Measurements from ENCODE around the gene KDM3B. TPM values are rescaled to one million over a fixed set of nuclear protein-coding genes. Genes with fewer than 3 reads are reported as not detected.
"Not testable (repeated sequence)": the region's sequence is repeated elsewhere in the genome, so short reads cannot be mapped to it uniquely, and the experiment has no call there.

KDM3B gene
- total RNA-seq, 6 experiments from 2014 or later = 13.7 to 19.7 (median 18.3) TPM

- Histone ChIP-seq H3K4me1 (no peaks in the 10 kb centered on the region), H3K4me3 (no peak overlapping the region), H3K9me3 (no peaks in the 10 kb centered on the region), H3K36me3 (no peaks in the 10 kb centered on the region), H3K27ac (no peak overlapping the region), H3K27me3 (no peaks in the 10 kb centered on the region)
- intact Hi-C loops (cut with DNase I) = no loop called here
- ATAC-seq (no peak), DNase-seq (no peak)
- WGBS (ENCODE audit: insufficient coverage, low coverage, low lambda C conversion rate, missing lambda C conversion rate) = 88% methylated on average over 1 of the region's 7 CpGs
- TF ChIP-seq POLR2A (IDR thresholded peaks at IDR 0.05) = no peak
- TF ChIP-seq, protein P1, sequence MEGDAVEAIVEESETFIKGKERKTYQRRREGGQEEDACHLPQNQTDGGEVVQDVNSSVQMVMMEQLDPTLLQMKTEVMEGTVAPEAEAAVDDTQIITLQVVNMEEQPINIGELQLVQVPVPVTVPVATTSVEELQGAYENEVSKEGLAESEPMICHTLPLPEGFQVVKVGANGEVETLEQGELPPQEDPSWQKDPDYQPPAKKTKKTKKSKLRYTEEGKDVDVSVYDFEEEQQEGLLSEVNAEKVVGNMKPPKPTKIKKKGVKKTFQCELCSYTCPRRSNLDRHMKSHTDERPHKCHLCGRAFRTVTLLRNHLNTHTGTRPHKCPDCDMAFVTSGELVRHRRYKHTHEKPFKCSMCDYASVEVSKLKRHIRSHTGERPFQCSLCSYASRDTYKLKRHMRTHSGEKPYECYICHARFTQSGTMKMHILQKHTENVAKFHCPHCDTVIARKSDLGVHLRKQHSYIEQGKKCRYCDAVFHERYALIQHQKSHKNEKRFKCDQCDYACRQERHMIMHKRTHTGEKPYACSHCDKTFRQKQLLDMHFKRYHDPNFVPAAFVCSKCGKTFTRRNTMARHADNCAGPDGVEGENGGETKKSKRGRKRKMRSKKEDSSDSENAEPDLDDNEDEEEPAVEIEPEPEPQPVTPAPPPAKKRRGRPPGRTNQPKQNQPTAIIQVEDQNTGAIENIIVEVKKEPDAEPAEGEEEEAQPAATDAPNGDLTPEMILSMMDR (IDR thresholded peaks at IDR 0.05) = no peak
Measured at GRCh38 chr5:138315751-138316278, 36.7 kb upstream of the KDM3B start.

GRCh38 chr5:138316355-138316754 lies 36.1 kb upstream of the KDM3B start:
- TF ChIP-seq POLR2A (IDR thresholded peaks at IDR 0.05) = no peak
- TF ChIP-seq, protein P1 (IDR thresholded peaks at IDR 0.05) = no peak
- no peak for ATAC-seq
- intact Hi-C loops (cut with DNase I) = no loop called here

DNA sequence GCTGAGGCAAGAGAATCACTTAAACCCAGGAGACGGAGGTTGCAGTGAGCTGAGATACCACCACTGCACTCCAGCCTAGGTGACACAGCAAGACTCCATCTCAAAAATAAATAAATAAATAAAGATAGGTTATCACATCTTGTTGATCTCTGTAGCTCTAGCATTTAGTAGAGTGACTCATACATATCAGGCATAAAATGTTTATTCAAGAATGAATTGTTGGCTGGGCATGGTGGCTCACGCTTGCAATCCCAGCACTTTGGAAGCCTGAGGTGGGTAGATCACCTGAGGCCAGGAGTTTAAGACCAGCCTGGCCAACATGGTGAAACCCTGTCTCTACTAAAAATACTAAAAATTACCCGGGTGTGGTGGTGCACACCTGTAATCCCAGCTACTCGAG lies 34.3 kb upstream of the KDM3B start:
- H3K27me3 ChIP-seq; H3K36me3 ChIP-seq; H3K27ac ChIP-seq; DNase-seq; H3K4me1 ChIP-seq; ATAC-seq; intact Hi-C loops (cut with DNase I); H3K4me3 ChIP-seq; H3K9me3 ChIP-seq: not testable (repeated sequence)
- 100% methylated on average over 4 of the region's 4 CpGs for WGBS (ENCODE audit: insufficient coverage, low coverage, low lambda C conversion rate, missing lambda C conversion rate)

More at GRCh38 chr5:138316355-138316754, 36.1 kb upstream of the KDM3B start:
- WGBS (ENCODE audit: insufficient coverage, low coverage, low lambda C conversion rate, missing lambda C conversion rate) = 100% methylated on average over 2 of the region's 3 CpGs
- Histone ChIP-seq H3K27ac (no peak overlapping the region), H3K4me1 (no peaks in the 10 kb centered on the region), H3K36me3 (no peaks in the 10 kb centered on the region), H3K4me3 (no peak overlapping the region), H3K9me3 (no peaks in the 10 kb centered on the region), H3K27me3 (no peaks in the 10 kb centered on the region)
- DNase-seq = no peak

GRCh38 chr5:138330813-138331448 lies 21.6 kb upstream of the KDM3B start:
- TF ChIP-seq, protein P1 (IDR thresholded peaks at IDR 0.05) = no peak
- TF ChIP-seq POLR2A (IDR thresholded peaks at IDR 0.05) = no peak
- 3% methylated on average over 10 of the region's 12 CpGs for WGBS (ENCODE audit: insufficient coverage, low coverage, low lambda C conversion rate, missing lambda C conversion rate)
- peak overlapping the region; percentile 36 to 55 (median 41) for H3K4me3 ChIP-seq

More at GRCh38 chr5:138330813-138331448, 21.6 kb upstream of the KDM3B start:
- H3K9me3 ChIP-seq = no peaks in the 10 kb centered on the region
- DNase-seq = no peak
- H3K27ac ChIP-seq = no peak overlapping the region
- ATAC-seq = no peak
- intact Hi-C loops (cut with DNase I) = no loop called here
- no peaks in the 10 kb centered on the region for H3K27me3 ChIP-seq
- H3K4me1 ChIP-seq = peaks cover 0 to 11% (median 0%) of the 10 kb centered on the region in 4 donors
- H3K36me3 ChIP-seq = no peaks in the 10 kb centered on the region
